ENCODE measurements around the gene GXYLT1. TPM values are rescaled to one million over a fixed set of nuclear protein-coding genes. Genes with fewer than 3 reads are reported as not detected.

GXYLT1 gene
- total RNA-seq, 1 donor from 2014 or later, result 39.8 TPM

GRCh38 chr12:42126963-42127362, 17.7 kb downstream of the GXYLT1 start:
- no peaks in the 10 kb centered on the region for H3K27me3 Mint-ChIP-seq (ENCODE audit: low read depth)
- H3K4me1 Mint-ChIP-seq, result peaks cover 16% of the 10 kb centered on the region
- no peaks in the 10 kb centered on the region for H3K36me3 Mint-ChIP-seq
- DNase-seq (ENCODE audit: low spot score in 2 of 2, unreplicated experiment in 2 of 2), result no peak
- no peak for TF ChIP-seq CTCF (IDR thresholded peaks at IDR 0.05; ENCODE audit: unreplicated experiment)
- no peaks in the 10 kb centered on the region for H3K9me3 Mint-ChIP-seq
- H3K27ac Mint-ChIP-seq, result no peak overlapping the region
- no peak overlapping the region for H3K4me3 Mint-ChIP-seq

GRCh38 chr12:42125388-42125767, 19.3 kb downstream of the GXYLT1 start:
- Mint-ChIP-seq H3K4me1 (peaks cover 5% of the 10 kb centered on the region), H3K27me3 (ENCODE audit: low read depth) (no peaks in the 10 kb centered on the region), H3K36me3 (no peaks in the 10 kb centered on the region), H3K27ac (no peak overlapping the region), H3K4me3 (no peak overlapping the region), H3K9me3 (no peaks in the 10 kb centered on the region)
- DNase-seq (ENCODE audit: low spot score in 2 of 2, unreplicated experiment in 2 of 2), result no peak
- no peak for TF ChIP-seq CTCF (IDR thresholded peaks at IDR 0.05; ENCODE audit: unreplicated experiment)

- peaks cover under 1% of the 10 kb centered on the region for H3K4me1 Mint-ChIP-seq
- no peak overlapping the region for H3K27ac Mint-ChIP-seq
- peaks cover 2% of the 10 kb centered on the region for H3K36me3 Mint-ChIP-seq
- no peaks in the 10 kb centered on the region for H3K9me3 Mint-ChIP-seq
- no peak for TF ChIP-seq CTCF (IDR thresholded peaks at IDR 0.05; ENCODE audit: unreplicated experiment)
- no peaks in the 10 kb centered on the region for H3K27me3 Mint-ChIP-seq (ENCODE audit: low read depth)
- no peak overlapping the region for H3K4me3 Mint-ChIP-seq
- DNase-seq (ENCODE audit: low spot score in 2 of 2, unreplicated experiment in 2 of 2), result no peak
Observed at GRCh38 chr12:42124764-42125387, 19.8 kb downstream of the GXYLT1 start.

- no peak overlapping the region for H3K27ac Mint-ChIP-seq
- H3K27me3 Mint-ChIP-seq (ENCODE audit: low read depth), result no peaks in the 10 kb centered on the region
- H3K4me1 Mint-ChIP-seq, result no peaks in the 10 kb centered on the region
- no peak overlapping the region for H3K4me3 Mint-ChIP-seq
- peaks cover 35% of the 10 kb centered on the region for H3K36me3 Mint-ChIP-seq
- TF ChIP-seq CTCF (IDR thresholded peaks at IDR 0.05; ENCODE audit: unreplicated experiment), result no peak
- peaks cover 3% of the 10 kb centered on the region for H3K9me3 Mint-ChIP-seq
- no peak for DNase-seq (ENCODE audit: low spot score in 2 of 2, unreplicated experiment in 2 of 2)
Observed at GRCh38 chr12:42119085-42119633, 25.5 kb downstream of the GXYLT1 start.

GRCh38 chr12:42118136-42118879, 26.4 kb downstream of the GXYLT1 start:
- Mint-ChIP-seq H3K4me1 (no peaks in the 10 kb centered on the region), H3K27me3 (ENCODE audit: low read depth) (no peaks in the 10 kb centered on the region), H3K27ac (no peak overlapping the region), H3K36me3 (peaks cover 42% of the 10 kb centered on the region), H3K4me3 (no peak overlapping the region), H3K9me3 (peaks cover 8% of the 10 kb centered on the region)
- no peak for DNase-seq (ENCODE audit: low spot score in 2 of 2, unreplicated experiment in 2 of 2)
- no peak for TF ChIP-seq CTCF (IDR thresholded peaks at IDR 0.05; ENCODE audit: unreplicated experiment)
